ENCODE measurements around the gene XCL1. TPM values are rescaled to one million over a fixed set of nuclear protein-coding genes. Genes with fewer than 3 reads are reported as not detected.
"Not testable (repeated sequence)": the region's sequence is repeated elsewhere in the genome, so short reads cannot be mapped to it uniquely, and the experiment has no call there.

XCL1 gene
- not detected for total RNA-seq (2021; ENCODE audit: unreplicated experiment)
- polyA plus RNA-seq (2012): not detected in 2 replicates
- not detected for Bru-seq, nascent RNA
- percentile 30 among the genes with signal in this experiment for BruChase-seq, experiment 1, labeled RNA remaining after a 6-hour chase
- BruChase-seq, experiment 2, labeled RNA remaining after a 2-hour chase: percentile 18 among the genes with signal in this experiment
- long read RNA-seq: 0 reads

GRCh38 chr1:168576245-168576688 is at the start of gene XCL1:
TSS of gene XCL1 (plus strand) at chr1:168576605. CDS start at chr1:168576638, 33 bp downstream.
- DNase-seq (ENCODE audit: low read depth, low spot score); intact Hi-C loops (cut with micrococcal nuclease); H2AFZ ChIP-seq (ENCODE audit: low read depth, low read length, poor library complexity, severe bottlenecking); BruUV-seq (replicated peaks); H3K9me3 ChIP-seq (ENCODE audit: control insufficient read depth in 1 of 2, insufficient read depth in 1 of 2, low read depth in 1 of 2, low read length in 2 of 2); H3K4me2 ChIP-seq (ENCODE audit: low read length); H3K4me3 ChIP-seq (replicated peaks in 1 of 2; ENCODE audit: low read depth in 1 of 2, low read length in 2 of 2); H3K27me3 ChIP-seq (ENCODE audit: insufficient read depth, low read length); H4K20me1 ChIP-seq (ENCODE audit: insufficient read depth); H3K36me3 ChIP-seq (ENCODE audit: control insufficient read depth in 1 of 2, insufficient read depth in 2 of 2, low read length in 2 of 2); POLR2A ChIA-PET; RAD21 ChIA-PET (ENCODE audit: low non-redundant PET in 1 of 2, low total read pairs in 2 of 2, uncharacterized antibody in 2 of 2, unreplicated experiment in 2 of 2); H3K27ac ChIP-seq (ENCODE audit: low read depth, low read length); H3K9ac ChIP-seq (ENCODE audit: low read length); ATAC-seq; H3K9me2 ChIP-seq (ENCODE audit: insufficient read depth); H3K4me1 ChIP-seq (ENCODE audit: control insufficient read depth in 1 of 2, insufficient read depth in 2 of 2, low read length in 2 of 2); H3K79me2 ChIP-seq (ENCODE audit: insufficient read depth, low read length): not testable (repeated sequence)
- CTCF ChIA-PET: interaction anchor here (0.9 kb wide), 1 partner anchor 137 kb away, joined by 3 read pairs; no protein-coding TSS in a partner anchor

- Histone ChIP-seq H4K20me1 (ENCODE audit: insufficient read depth) (no peaks in the 10 kb centered on the region), H3K36me3 (ENCODE audit: control insufficient read depth in 1 of 2, insufficient read depth in 2 of 2, low read length in 2 of 2) (no peaks in the 10 kb centered on the region), H3K27me3 (ENCODE audit: insufficient read depth, low read length) (no peaks in the 10 kb centered on the region), H2AFZ (ENCODE audit: low read depth, low read length, poor library complexity, severe bottlenecking) (no peak overlapping the region), H3K9ac (ENCODE audit: low read length) (no peak overlapping the region), H3K27ac (ENCODE audit: low read depth, low read length) (no peak overlapping the region), H3K4me2 (ENCODE audit: low read length) (no peak overlapping the region), H3K9me2 (ENCODE audit: insufficient read depth) (no peaks in the 10 kb centered on the region), H3K4me3 (replicated peaks in 1 of 2; ENCODE audit: low read depth in 1 of 2, low read length in 2 of 2) (no peak overlapping the region), H3K4me1 (ENCODE audit: control insufficient read depth in 1 of 2, insufficient read depth in 2 of 2, low read length in 2 of 2) (no peaks in the 10 kb centered on the region), H3K79me2 (ENCODE audit: insufficient read depth, low read length) (no peaks in the 10 kb centered on the region), H3K9me3 (ENCODE audit: control insufficient read depth in 1 of 2, insufficient read depth in 1 of 2, low read depth in 1 of 2, low read length in 2 of 2) (no peaks in the 10 kb centered on the region)
- TF ChIP-seq ZFX (IDR thresholded peaks at IDR 0.05): no peak
- no peak for TF ChIP-seq RAD21 (IDR thresholded peaks at IDR 0.05; ENCODE audit: low read depth)
- TF ChIP-seq FOSL1 (IDR thresholded peaks at IDR 0.05; ENCODE audit: low read depth): no peak
- TF ChIP-seq TCF7L2 (IDR thresholded peaks at IDR 0.05; ENCODE audit: borderline replicate concordance, extremely low read depth, insufficient read depth, insufficient read length): no peak
- no peak for TF ChIP-seq MAX (IDR thresholded peaks at IDR 0.05)
- no peak for TF ChIP-seq CTCF (IDR thresholded peaks at IDR 0.05 in 2 of 3, conservative IDR thresholded peaks at IDR 0.05 in 1 of 3; ENCODE audit: borderline replicate concordance in 1 of 3, insufficient read depth in 1 of 3, low read depth in 2 of 3, low read length in 2 of 3)
- TF ChIP-seq EGR1 (IDR thresholded peaks at IDR 0.05; ENCODE audit: low read depth): no peak
- TF ChIP-seq CEBPB (IDR thresholded peaks at IDR 0.05; ENCODE audit: low read depth): no peak
- no peak for TF ChIP-seq POLR2A (IDR thresholded peaks at IDR 0.05; ENCODE audit: borderline replicate concordance, extremely low read depth, insufficient read depth, insufficient read length)
- TF ChIP-seq ELF1 (IDR thresholded peaks at IDR 0.05; ENCODE audit: borderline replicate concordance, low read depth): no peak
- ChIA-PET POLR2A (no interaction called here), CTCF (no interaction called here), RAD21 (ENCODE audit: low non-redundant PET in 1 of 2, low total read pairs in 2 of 2, uncharacterized antibody in 2 of 2, unreplicated experiment in 2 of 2) (no interaction called here)
- BruUV-seq (replicated peaks): no TSS peak
- intact Hi-C loops (cut with micrococcal nuclease): no loop called here
- ATAC-seq (no peak), DNase-seq (ENCODE audit: low read depth, low spot score) (no peak)
Measured at GRCh38 chr1:168529518-168529917, 46.9 kb upstream of the XCL1 start.
